HepG2 (cell line): ENCODE measurements around the gene CADPS. TPM values are rescaled to one million over a fixed set of nuclear protein-coding genes. Genes with fewer than 3 reads are reported as not detected.

Experiments used
- ATAC-seq: fragments of 200-7000 bp; cut with Tn5 transposase; 3 replicates; pipeline ENCODE4 v1.9.1; 2020; ENCODE audit warnings: mild to moderate bottlenecking, moderate library complexity
- BruUV-seq: library from RNA; stranded (reverse); fragments of 400-500 nt; replicated peaks from 2 replicates; lab custom pipeline; 2021; lab: Mats Ljungman, UMichigan
- CTCF ChIA-PET: fragments of 300-600 bp; formaldehyde crosslinking; extraction: SDS; loops from one replicate; lab custom pipeline; 2021; ENCODE audit warnings: low total read pairs, inconsistent platforms, low intra/inter-chr PET ratio; lab: Yijun Ruan, JAX
- POLR2A ChIA-PET: fragments of 350-600 bp; sonication (Branson Sonifier 250); formaldehyde crosslinking; loops from one replicate; lab custom pipeline; 2020; ENCODE audit warnings: antibody characterized with exemption, inconsistent platforms; lab: Yijun Ruan, JAX
- DNase-seq: peaks from one replicate; pipeline ENCODE4 v3.0.0-alpha.2; 2015; ENCODE audit warnings: low spot score
- FAIRE-seq: peaks from 3 replicates; lab custom pipeline; 2011; peaks lifted over from hg19 to GRCh38; lab: Jason Lieb, UNC
- H2AFZ ChIP-seq: one replicate; pipeline ENCODE4 v1.6.1; 2011; ENCODE audit warnings: low read length, inconsistent platforms
- H3K27ac ChIP-seq: fragments of 300-600 bp; 3 replicates; pipeline ENCODE4 v1.8.0; 2011; ENCODE audit warnings: mixed run types, mild to moderate bottlenecking, mixed read lengths, low read length, inconsistent platforms; ENCODE audit not compliant: insufficient read depth; ENCODE audit errors: extremely low read length
- H3K27me3 ChIP-seq, 2 experiments: fragments of 200-600 bp in 1 of 2; 2 replicates in 1 of 2; 3 replicates in 1 of 2; pipeline versions ENCODE4 v1.6.0 to v1.8.0; 2011; ENCODE audit warnings: low read length in 2 of 2, mild to moderate bottlenecking in 2 of 2, moderate library complexity in 2 of 2, inconsistent platforms in 1 of 2; ENCODE audit not compliant: insufficient read depth in 2 of 2, control insufficient read depth in 1 of 2
- H3K36me3 ChIP-seq, 2 experiments: fragments of 200-600 bp in 1 of 2; replicated peaks in 1 of 2; 2 replicates in 1 of 2; 3 replicates in 1 of 2; pipeline versions ENCODE4 v1.5.1 to v1.8.0; 2011; ENCODE audit warnings: low read length in 2 of 2, inconsistent platforms in 1 of 2; ENCODE audit not compliant: insufficient read depth in 2 of 2, control insufficient read depth in 1 of 2
- H3K4me1 ChIP-seq: 2 replicates; pipeline ENCODE4 v1.5.1; 2012; ENCODE audit warnings: low read length, inconsistent platforms; ENCODE audit not compliant: insufficient read depth
- H3K4me2 ChIP-seq: 2 replicates; pipeline ENCODE4 v1.6.0; 2011; ENCODE audit warnings: low read depth, low read length, inconsistent platforms
- H3K4me3 ChIP-seq, 3 experiments: fragments of 200-600 bp in 1 of 3; sonication (generic), shearing (Covaris generic) in 1 of 3; replicated peaks in 1 of 3; 2 replicates each; pipeline ENCODE4 v1.5.1; 2011 to 2016; ENCODE audit warnings: low read length in 3 of 3, inconsistent platforms in 2 of 3, low read depth in 2 of 3, mild to moderate bottlenecking in 2 of 3, control low read depth in 1 of 3, mixed read lengths in 1 of 3; ENCODE audit not compliant: insufficient read depth in 1 of 3
- H3K79me2 ChIP-seq: one replicate; pipeline ENCODE4 v1.6.1; 2011; ENCODE audit warnings: low read length, inconsistent platforms; ENCODE audit not compliant: insufficient read depth
- H3K9ac ChIP-seq: 2 replicates; pipeline ENCODE4 v1.6.0; 2011; ENCODE audit warnings: mild to moderate bottlenecking, low read depth, low read length, inconsistent platforms; ENCODE audit not compliant: insufficient read depth
- H3K9me3 ChIP-seq: 2 replicates; pipeline ENCODE4 v1.5.1; 2012; ENCODE audit warnings: mild to moderate bottlenecking, low read length
- H4K20me1 ChIP-seq: 2 replicates; pipeline ENCODE4 v1.6.0; 2011; ENCODE audit warnings: inconsistent platforms, mild to moderate bottlenecking, low read length, moderate library complexity; ENCODE audit not compliant: insufficient read depth
- BRF2 ChIP-seq: sonication (generic); formaldehyde crosslinking; IDR thresholded peaks from 2 replicates; pipeline ENCODE4 v1.8.1; 2022; ENCODE audit warnings: mild to moderate bottlenecking, missing genetic modification reagents
- GABPA ChIP-seq, 2 experiments: IDR thresholded peaks; 2 replicates each; pipeline ENCODE4 v1.6.1; 2011 to 2016; ENCODE audit warnings: low read depth in 2 of 2, low read length in 1 of 2, missing biosample characterization in 1 of 2, missing genetic modification characterization in 1 of 2
- NPAS2 ChIP-seq: sonication (generic); formaldehyde crosslinking; IDR thresholded peaks from 2 replicates; pipeline ENCODE4 v1.8.0; 2022; ENCODE audit warnings: mild to moderate bottlenecking, missing genetic modification reagents, borderline replicate concordance
- SP140L ChIP-seq: sonication (generic); formaldehyde crosslinking; IDR thresholded peaks from 2 replicates; pipeline ENCODE4 v1.4.0; 2020; ENCODE audit warnings: missing genetic modification reagents, borderline replicate concordance
- TP53 ChIP-seq: sonication (generic); formaldehyde crosslinking; conservative IDR thresholded peaks from 2 replicates; pipeline ENCODE4 v1.4.0; 2020; ENCODE audit warnings: missing genetic modification reagents
- ZBTB20 ChIP-seq: sonication (generic); formaldehyde crosslinking; IDR thresholded peaks from 2 replicates; pipeline ENCODE4 v1.8.1; 2023; ENCODE audit warnings: missing genetic modification reagents, low read depth, mild to moderate bottlenecking, borderline replicate concordance
- ZNF18 ChIP-seq: sonication (generic); formaldehyde crosslinking; IDR thresholded peaks from 2 replicates; pipeline ENCODE4 v1.8.0; 2022; ENCODE audit warnings: mild to moderate bottlenecking, missing genetic modification reagents; ENCODE audit not compliant: insufficient replicate concordance
- ZNF260 ChIP-seq: sonication (generic); formaldehyde crosslinking; IDR thresholded peaks from 2 replicates; pipeline ENCODE4 v1.4.0; 2020; ENCODE audit warnings: missing genetic modification reagents, low read depth, mild to moderate bottlenecking, borderline replicate concordance
- ZNF616 ChIP-seq: sonication (generic); formaldehyde crosslinking; IDR thresholded peaks from 2 replicates; pipeline ENCODE4 v1.5.0; 2020; ENCODE audit warnings: low read depth, mild to moderate bottlenecking, missing genetic modification reagents
- ZNF773 ChIP-seq: sonication (generic); formaldehyde crosslinking; IDR thresholded peaks from 2 replicates; pipeline ENCODE4 v1.4.0; 2020; ENCODE audit warnings: missing genetic modification reagents, borderline replicate concordance
- ZSCAN20 ChIP-seq: sonication (generic); formaldehyde crosslinking; IDR thresholded peaks from 2 replicates; pipeline ENCODE4 v1.4.0; 2020; ENCODE audit warnings: missing genetic modification reagents, mild to moderate bottlenecking, borderline replicate concordance
- WGBS: methylation state at CpG from one replicate; pipeline ENCODE4 v1.1.6; 2017; ENCODE audit warnings: low lambda C conversion rate; 5-methylcytosine and 5-hydroxymethylcytosine counted together
- in situ Hi-C: cut with HindIII; loops from 2 replicates; pipeline ENCODE4 v1.10.0; 2017; ENCODE audit warnings: low pct_unique_long_range_greater_than_20kb; ENCODE audit not compliant: extremely low pct_ligation_motif_present
- intact Hi-C: fragments of 100-400 bp; cut with micrococcal nuclease; formaldehyde crosslinking; loops from one replicate; pipeline ENCODE4 v1.10.0; 2022; ENCODE audit not compliant: unreplicated experiment
- polyA plus RNA-seq, 8 experiments: library from polyadenylated mRNA; depleted of rRNA in 3 of 8; stranded (reverse) in 7 of 8; unstranded in 1 of 8; fragments of >200 nt; fragmentation: Illumina TruSeq in 4 of 8; extraction: Trizol in 4 of 8; gene quantifications; 2 replicates each; pipeline versions ENCODE4 v1.2.1 to v1.2.3, GENCODE V29; 2011 to 2016; ENCODE audit warnings: low read depth in 4 of 8, missing spikeins in 1 of 8, mixed read lengths in 1 of 8; ENCODE audit not compliant: insufficient read depth in 1 of 8
- total RNA-seq, 5 experiments: library from RNA; depleted of rRNA; stranded (reverse); fragments of >200 nt; fragmentation: Illumina TruSeq; extraction: Trizol; gene quantifications; 2 replicates each; pipeline ENCODE4 v1.2.3, GENCODE V29; 2016; ENCODE audit warnings: low read depth in 1 of 5

CADPS gene
- total and polyA plus RNA-seq, 2 of the 13 experiments (the other 11 are each of a cell fraction or from before 2014, with no cell fraction given), result not detected

- intact Hi-C loops (no loop called here), in situ Hi-C loops (no loop called here)
- no peak overlapping the region for H3K27ac ChIP-seq
- no peak overlapping the region for H2AFZ ChIP-seq
- H3K4me2 ChIP-seq, result no peak overlapping the region
- WGBS, result 3% methylated on average over 3 of the region's 3 CpGs
- H3K27me3 ChIP-seq, result peaks cover 0 to 40% of the 10 kb centered on the region in 2 experiments; a peak in 2 of 5 replicates
- no TSS peak for BruUV-seq
- ChIA-PET POLR2A (no interaction called here), CTCF (no interaction called here)
- no peak overlapping the region for H3K9ac ChIP-seq
- no peak overlapping the region for H3K4me3 ChIP-seq
- H3K4me1 ChIP-seq, result no peaks in the 10 kb centered on the region
- DNase-seq (no peak), FAIRE-seq (no peak), ATAC-seq (no peak)
- no peaks in the 10 kb centered on the region for H3K79me2 ChIP-seq
- no peaks in the 10 kb centered on the region for H3K9me3 ChIP-seq
- H3K36me3 ChIP-seq, result no peaks in the 10 kb centered on the region
- H4K20me1 ChIP-seq, result no peaks in the 10 kb centered on the region
- TF ChIP-seq ZNF18 (CRISPR knock-in tag), result no peak
These were observed 459.1 kb downstream of the CADPS start for GRCh38 chr3:62416144-62416543.

DNA sequence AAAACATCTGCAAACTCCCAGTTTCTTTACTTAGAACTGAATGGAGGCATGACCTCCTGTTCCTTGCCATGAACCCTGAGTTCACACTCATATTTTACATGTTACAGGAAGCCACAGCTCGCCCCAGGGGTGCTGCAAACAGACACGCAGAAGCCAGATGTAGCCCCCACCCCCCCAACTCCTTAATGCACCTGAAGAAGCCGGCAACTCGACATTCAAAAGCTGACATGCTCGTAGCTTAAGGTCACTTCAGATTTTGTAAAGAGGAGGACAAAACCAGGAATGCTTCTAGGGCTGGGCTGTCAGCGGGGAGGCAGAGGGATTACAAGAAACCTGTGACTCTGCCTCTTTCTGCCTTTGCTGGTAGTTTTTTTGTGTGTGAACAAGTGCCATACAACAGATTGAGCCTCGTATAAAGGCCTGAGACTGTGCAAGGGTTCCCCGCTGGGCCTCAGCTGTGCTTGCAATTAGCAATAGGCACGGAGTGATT, 459.9 kb downstream of the CADPS start:
- POLR2A ChIA-PET, result no interaction called here
- Histone ChIP-seq H3K9me3 (no peaks in the 10 kb centered on the region), H3K4me2 (no peak overlapping the region), H4K20me1 (no peaks in the 10 kb centered on the region), H3K9ac (no peak overlapping the region), H3K79me2 (no peaks in the 10 kb centered on the region), H3K4me1 (no peaks in the 10 kb centered on the region), H3K4me3 (no peak overlapping the region), H3K27ac (no peak overlapping the region), H2AFZ (no peak overlapping the region), H3K27me3 (peaks cover 0 to 39% of the 10 kb centered on the region in 2 experiments; a peak in 2 of 5 replicates), H3K36me3 (no peaks in the 10 kb centered on the region)
- in situ Hi-C loops, result no loop called here
- CTCF ChIA-PET, result no interaction called here
- FAIRE-seq, result no peak
- BruUV-seq, result no TSS peak
- TF ChIP-seq SP140L (CRISPR knock-in tag) (no peak), ZSCAN20 (CRISPR knock-in tag) (no peak), ZNF260 (no peak), ZNF773 (CRISPR knock-in tag) (no peak), ZBTB20 (no peak), BRF2 (CRISPR knock-in tag) (no peak), ZNF616 (no peak), TP53 (CRISPR knock-in tag) (no peak), NPAS2 (CRISPR knock-in tag) (no peak), GABPA (IDR thresholded peaks at IDR 0.05; ENCODE audit: low read depth, low read length) (no peak), GABPA (CRISPR knock-in tag; IDR thresholded peaks at IDR 0.05; ENCODE audit: low read depth) (no peak)
- ATAC-seq, result no peak
- no peak for DNase-seq
- intact Hi-C loops, result no loop called here
- WGBS, result 8% methylated on average over 7 of the region's 9 CpGs
